Measurements from ENCODE around the gene MED15.
"Not testable (repeated sequence)": the region's sequence is repeated elsewhere in the genome, so short reads cannot be mapped to it uniquely, and the experiment has no call there.

MED15 gene

DNA sequence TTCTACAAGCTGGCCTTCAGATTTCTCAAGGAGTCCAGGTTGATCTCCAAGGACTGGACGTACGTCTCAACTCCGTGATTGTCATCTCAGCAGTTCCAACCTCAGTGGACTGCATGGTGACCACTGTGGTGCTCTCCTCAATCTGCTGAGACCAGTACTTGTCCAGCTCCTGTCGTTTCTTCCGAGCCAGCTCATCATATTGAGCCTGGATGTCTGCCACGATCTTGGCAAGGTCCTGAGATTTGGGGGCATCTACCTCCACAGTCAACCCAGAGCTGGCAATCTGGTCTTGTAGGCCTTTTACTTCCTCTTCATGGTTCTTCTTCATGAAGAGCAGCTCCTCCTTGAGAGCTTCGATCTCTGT is 24.3 kb upstream of the MED15 start:
- DNase-seq (ENCODE audit: low read depth), result not testable (repeated sequence)

DNA sequence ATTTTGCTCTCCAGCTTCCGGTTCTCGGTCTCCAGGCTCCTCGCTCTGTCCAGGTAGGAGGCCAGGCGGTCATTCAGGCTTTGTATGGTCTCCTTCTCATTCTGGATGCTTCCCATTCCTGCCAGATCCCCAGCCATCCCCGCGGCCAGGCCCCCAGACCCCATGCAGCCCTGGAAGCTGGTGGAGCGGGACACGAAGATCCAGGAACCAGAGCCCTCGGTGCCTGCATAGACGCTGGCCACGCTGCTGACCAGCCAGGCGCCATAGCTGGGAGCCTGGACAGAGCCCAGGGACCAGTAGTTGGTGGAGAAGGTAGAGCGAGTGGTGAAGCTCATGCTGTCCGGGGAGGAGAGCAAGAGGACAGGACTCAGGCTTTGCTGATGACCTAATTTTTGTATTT is 23.6 kb upstream of the MED15 start:
- DNase-seq (ENCODE audit: low read depth), result no peak

- DNase-seq (ENCODE audit: low read depth), result no peak
These were observed 22.3 kb upstream of the MED15 start for GRCh38 chr22:20484948-20485683.

GRCh38 chr22:20486229-20486628 is 21.2 kb upstream of the MED15 start:
- DNase-seq (ENCODE audit: low read depth), result no peak

GRCh38 chr22:20487715-20488114 is 19.7 kb upstream of the MED15 start:
- no peak for DNase-seq (ENCODE audit: low read depth)

- no peak for DNase-seq (ENCODE audit: low read depth)
These were observed 18.5 kb upstream of the MED15 start for GRCh38 chr22:20488946-20489345.

- DNase-seq (ENCODE audit: low read depth), result no peak
These were observed 17.0 kb upstream of the MED15 start for GRCh38 chr22:20490183-20490940.

- no peak for DNase-seq (ENCODE audit: low read depth)
These were observed 16.5 kb upstream of the MED15 start for GRCh38 chr22:20490941-20491307.

- no peak for DNase-seq (ENCODE audit: low read depth)
These were observed 16.1 kb upstream of the MED15 start for GRCh38 chr22:20491346-20491745.

GRCh38 chr22:20494978-20495860 is 12.2 kb upstream of the MED15 start, which contains the start of gene KLHL22:
Gene KLHL22 (minus strand): TSS chr22:20495795. CDS start chr22:20489211, 6,584 bp downstream.
- DNase-seq (ENCODE audit: low read depth), result no peak

- peak; percentile 81 for DNase-seq (ENCODE audit: low read depth)
These were observed 11.3 kb upstream of the MED15 start for GRCh38 chr22:20495861-20496681.

DNA sequence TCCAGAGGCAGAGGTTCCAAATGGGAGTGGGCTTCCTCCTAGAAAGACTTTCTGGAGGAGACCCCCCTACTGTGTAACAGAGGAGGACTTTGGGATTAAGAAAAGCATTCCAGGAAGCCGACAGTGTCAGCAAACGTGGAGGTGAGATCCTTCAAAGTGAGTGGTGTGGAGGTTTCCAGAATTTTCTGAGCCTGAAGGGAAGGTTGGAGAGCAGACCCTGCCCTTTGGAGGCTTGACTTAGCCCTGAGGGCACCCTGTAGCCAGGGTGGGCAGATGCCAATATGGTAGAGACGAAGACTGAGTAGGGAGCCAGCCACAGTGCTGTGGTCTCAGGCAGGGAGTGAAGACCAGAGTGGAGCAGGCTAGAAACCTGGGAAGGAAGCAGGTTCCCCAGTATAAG is 10.0 kb upstream of the MED15 start:
- no peak for DNase-seq (ENCODE audit: low read depth)

- no peak for DNase-seq (ENCODE audit: low read depth)
These were observed 8.5 kb upstream of the MED15 start for GRCh38 chr22:20498913-20499312.

DNA sequence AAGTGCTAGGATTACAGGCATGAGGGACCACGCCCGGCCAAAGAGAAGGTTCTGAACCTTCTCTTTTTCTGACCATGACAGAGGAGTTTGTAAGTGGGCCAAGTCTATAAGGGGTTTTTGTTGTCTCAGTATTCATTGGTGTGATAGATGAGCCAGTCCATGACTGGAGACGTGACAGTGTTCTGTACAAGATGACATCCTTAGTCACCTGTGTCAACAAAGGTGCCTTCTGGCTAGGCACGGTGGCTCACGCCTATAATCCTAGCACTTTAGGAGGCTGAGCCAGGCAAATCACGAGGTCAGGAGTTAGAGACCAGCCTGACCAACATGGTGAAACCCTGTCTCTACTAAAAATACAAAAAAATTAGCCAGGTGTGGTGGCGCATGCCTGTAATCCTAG is 7.6 kb upstream of the MED15 start:
- DNase-seq (ENCODE audit: low read depth), result no peak

DNA sequence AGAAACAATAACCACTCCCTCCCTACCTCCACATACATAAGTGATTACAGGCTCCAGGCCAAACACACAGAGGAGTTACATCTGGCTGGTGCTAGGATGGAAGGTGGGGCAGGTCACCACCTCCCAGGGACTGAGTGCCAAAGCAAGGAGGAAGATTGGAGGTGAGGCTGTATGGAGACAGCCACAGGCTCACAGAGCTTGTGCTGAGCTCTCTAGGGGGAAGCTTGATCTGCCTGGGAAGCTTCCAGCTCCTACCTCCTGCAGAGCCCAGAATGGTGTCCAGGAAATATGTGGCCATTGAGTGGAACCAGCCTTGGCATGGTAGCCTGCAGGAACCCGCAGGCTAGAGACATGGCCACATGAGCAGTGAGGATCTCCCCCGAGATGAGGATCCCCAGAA is 3.6 kb upstream of the MED15 start:
- no peak for DNase-seq (ENCODE audit: low read depth)

- not testable (repeated sequence) for DNase-seq (ENCODE audit: low read depth)
These were observed 3.0 kb upstream of the MED15 start for GRCh38 chr22:20504293-20504922.

- no peak for DNase-seq (ENCODE audit: low read depth)
These were observed 712 bp upstream of the MED15 start for GRCh38 chr22:20506543-20507252.

DNA sequence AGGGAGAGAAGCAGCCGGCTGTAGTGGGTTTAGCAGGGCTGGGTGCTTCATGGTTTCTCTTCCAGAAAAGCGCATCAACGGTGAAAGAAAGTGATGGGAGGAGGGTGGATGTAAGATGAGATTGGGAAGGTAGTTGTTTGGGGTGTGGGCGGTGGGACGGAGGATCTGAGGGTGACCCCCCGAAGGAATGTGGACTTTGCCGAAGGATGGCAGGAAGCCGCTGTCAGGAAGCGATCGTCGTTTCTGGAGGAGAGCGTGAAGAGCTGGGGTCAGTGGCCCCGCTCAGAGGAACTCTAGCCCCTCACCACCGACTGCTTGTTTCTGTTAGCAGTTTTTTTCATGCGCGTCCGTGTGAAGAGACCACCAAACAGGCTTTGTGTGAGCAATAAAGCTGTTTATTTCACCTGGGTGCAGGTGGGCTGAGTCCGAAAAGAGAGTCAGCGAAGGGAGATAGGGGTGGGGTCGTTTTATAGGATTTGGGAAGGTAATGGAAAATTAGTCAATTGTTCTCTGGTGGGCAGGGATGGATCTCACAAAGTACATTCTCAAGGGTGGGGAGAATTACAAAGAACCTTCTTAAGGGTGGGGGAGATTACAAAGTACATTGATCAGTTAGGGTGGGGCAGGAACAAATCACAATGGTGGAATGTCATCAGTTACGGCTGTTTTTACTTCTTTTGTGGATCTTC is 801 bp downstream of the MED15 start:
- DNase-seq (ENCODE audit: low read depth), result not testable (repeated sequence)

- no peak for DNase-seq (ENCODE audit: low read depth)
These were observed 1.4 kb downstream of the MED15 start for GRCh38 chr22:20508815-20509271.

Data from stimulated activated CD8-positive, alpha-beta memory T cell treated with anti-CD3 and anti-CD28 coated beads, Interleukin-15, amount 100 ng/mL, for 24 hours (primary cell).